GM12878 (cell line): Measurements from ENCODE around the gene TNNT2. TPM values are rescaled to one million over a fixed set of nuclear protein-coding genes. Genes with fewer than 3 reads are reported as not detected.
A peak's percentile ranks its signal among the peaks of the same experiment; 100 is the strongest.

Experiments
- ATAC-seq: fragments of 200-7000 bp; cut with Tn5 transposase; 3 replicates; pipeline ENCODE4 v1.9.1; 2020; ENCODE audit warnings: mild to moderate bottlenecking, moderate library complexity
- BruUV-seq: library from RNA; stranded (reverse); fragments of 400-500 nt; replicated peaks from 2 replicates; lab custom pipeline; 2021; lab: Mats Ljungman, UMichigan
- CTCF ChIA-PET: fragments of 300-600 bp; sonication (Branson Sonifier 250); formaldehyde crosslinking; extraction: SDS; loops from one replicate; lab custom pipeline; 2021; ENCODE audit warnings: inconsistent platforms; lab: Yijun Ruan, JAX
- POLR2A ChIA-PET: fragments of 350-600 bp; formaldehyde crosslinking; extraction: SDS; loops from one replicate; lab custom pipeline; 2021; ENCODE audit warnings: inconsistent platforms; lab: Charles Lee
- RAD21 ChIA-PET: fragments of 300-600 bp; sonication (Branson Sonifier 250); formaldehyde crosslinking; loops from one replicate; lab custom pipeline; 2023; ENCODE audit warnings: antibody characterized with exemption; ENCODE audit not compliant: unreplicated experiment; lab: Charles Lee
- SMC1A ChIA-PET: fragments of 300-600 bp; sonication (Branson Sonifier 250); formaldehyde crosslinking; loops from one replicate; lab custom pipeline; 2023; ENCODE audit not compliant: unreplicated experiment, uncharacterized antibody; lab: Charles Lee
- DNase-seq: peaks from one replicate; pipeline ENCODE4 v3.0.0-alpha.2; 2011; ENCODE audit warnings: low read depth, low spot score
- FAIRE-seq: peaks from 3 replicates; lab custom pipeline; 2011; peaks lifted over from hg19 to GRCh38; lab: Jason Lieb, UNC
- H2AFZ ChIP-seq: 2 replicates; pipeline ENCODE4 v1.6.0; 2011; ENCODE audit warnings: low read depth, low read length, control low read depth; ENCODE audit not compliant: control insufficient read depth
- H3K27ac ChIP-seq: 2 replicates; pipeline ENCODE4 v1.5.1; 2011; ENCODE audit warnings: control low read depth; ENCODE audit not compliant: control insufficient read depth, insufficient read depth
- H3K27me3 ChIP-seq, 2 experiments: replicated peaks in 1 of 2; 2 replicates each; pipeline versions ENCODE4 v1.6.0 to v1.6.1; 2011; ENCODE audit warnings: low read length in 1 of 2; ENCODE audit not compliant: control insufficient read depth in 2 of 2, insufficient read depth in 2 of 2
- H3K36me3 ChIP-seq, 2 experiments: 2 replicates each; pipeline ENCODE4 v1.5.1; 2011; ENCODE audit warnings: low read length in 1 of 2; ENCODE audit not compliant: control insufficient read depth in 2 of 2, insufficient read depth in 2 of 2
- H3K4me1 ChIP-seq: 2 replicates; pipeline ENCODE4 v1.6.1; 2011; ENCODE audit warnings: mild to moderate bottlenecking, low read length, moderate library complexity, mixed read lengths; ENCODE audit not compliant: control insufficient read depth, insufficient read depth
- H3K4me2 ChIP-seq: 2 replicates; pipeline ENCODE4 v1.6.0; 2011; ENCODE audit warnings: control low read depth; ENCODE audit not compliant: control insufficient read depth, insufficient read depth
- H3K4me3 ChIP-seq: fragments of 200-600 bp; sonication (generic); 2 replicates; pipeline ENCODE4 v1.5.1; 2016
- H3K79me2 ChIP-seq: 2 replicates; pipeline ENCODE4 v1.6.0; 2011; ENCODE audit warnings: low read length; ENCODE audit not compliant: control insufficient read depth, insufficient read depth
- H3K9ac ChIP-seq: 2 replicates; pipeline ENCODE4 v1.8.0; 2011; ENCODE audit warnings: low read length, control low read depth, mixed read lengths; ENCODE audit not compliant: control insufficient read depth, insufficient read depth
- H3K9me3 ChIP-seq: replicated peaks from 3 replicates; pipeline ENCODE4 v1.5.1; 2011; ENCODE audit warnings: mild to moderate bottlenecking, low read length; ENCODE audit not compliant: control insufficient read depth, insufficient read depth
- H4K20me1 ChIP-seq: 2 replicates; pipeline ENCODE4 v1.6.0; 2011; ENCODE audit not compliant: control insufficient read depth, insufficient read depth
- CTCF ChIP-seq, 3 experiments: IDR thresholded peaks in 2 of 3; conservative IDR thresholded peaks in 1 of 3; 2 replicates each; pipeline ENCODE4 v1.5.1; 2011; ENCODE audit warnings: low read depth in 3 of 3, low read length in 3 of 3, mild to moderate bottlenecking in 3 of 3, control low read depth in 2 of 3, moderate library complexity in 2 of 3, inconsistent platforms in 1 of 3, mixed read lengths in 1 of 3; ENCODE audit not compliant: control insufficient read depth in 2 of 3, insufficient read depth in 1 of 3; ENCODE audit errors: extremely low read depth in 1 of 3
- PKNOX1 ChIP-seq: fragments of 450-650 bp; IDR thresholded peaks from 2 replicates; pipeline ENCODE4 v1.6.1; 2016; ENCODE audit warnings: mild to moderate bottlenecking
- POLR2A ChIP-seq: IDR thresholded peaks from 2 replicates; pipeline ENCODE4 v1.6.1; 2011; ENCODE audit warnings: low read depth, mild to moderate bottlenecking, low read length
- WGBS: methylation state at CpG from one replicate; pipeline ENCODE4 v1.1.6; 2016; ENCODE audit warnings: low lambda C conversion rate; ENCODE audit not compliant: insufficient replicate concordance, insufficient coverage; ENCODE audit errors: missing lambda C conversion rate; 5-methylcytosine and 5-hydroxymethylcytosine counted together
- in situ Hi-C: fragments of 300-500 bp; cut with MboI; formaldehyde crosslinking; loops from 9 replicates; pipeline ENCODE4 v1.14.3; 2018; ENCODE audit warnings: mixed read lengths
- intact Hi-C: fragments of 100-400 bp; cut with micrococcal nuclease; formaldehyde crosslinking; loops from one replicate; pipeline ENCODE4 v1.14.2; 2022; ENCODE audit not compliant: unreplicated experiment
- polyA plus RNA-seq, 11 experiments: library from polyadenylated mRNA; depleted of rRNA in 4 of 11; unstranded in 6 of 11; stranded (reverse) in 5 of 11; fragments of >200 nt; fragmentation: Nextera tagmentation in 4 of 11; fragmentation: Illumina TruSeq in 1 of 11; extraction: Ambion mirVana in 4 of 11; extraction: Trizol in 1 of 11; gene quantifications; 1 replicate in 1 of 11; 2 replicates in 10 of 11; pipeline versions ENCODE4 v1.2.1 to v1.2.3, GENCODE V29; 2011 to 2016; ENCODE audit warnings: inconsistent platforms in 2 of 11, missing spikeins in 2 of 11, low read depth in 1 of 11
- total RNA-seq, 4 experiments: library from RNA; depleted of rRNA in 3 of 4; stranded (reverse); fragments of >200 nt in 3 of 4; fragmentation: Illumina TruSeq in 1 of 4; extraction: Trizol in 1 of 4; gene quantifications; 2 replicates each; pipeline versions ENCODE4 v1.2.1 to v1.2.3, GENCODE V29; 2013 to 2021

TNNT2 gene
- total and polyA plus RNA-seq, 10 of the 15 experiments (the other 5 are each of a cell fraction or from before 2014, with no cell fraction given), result 2.2 TPM; not detected in 9

- DNase-seq (no peak), ATAC-seq (peak; percentile 89), FAIRE-seq (no peak)
- no peak for TF ChIP-seq POLR2A
- 0 out of 2 replicates have a peak, but pooled peaks have one; percentile 25 for TF ChIP-seq PKNOX1
- TF ChIP-seq CTCF (IDR thresholded peaks at IDR 0.05 in 2 of 3, conservative IDR thresholded peaks at IDR 0.05 in 1 of 3; ENCODE audit: control insufficient read depth in 2 of 3, extremely low read depth in 1 of 3, insufficient read depth in 1 of 3, low read depth in 3 of 3, low read length in 3 of 3), result peak; percentile 42 to 74 (median 71)
- Histone ChIP-seq H3K36me3 (no peaks in the 10 kb centered on the region), H3K4me2 (no peak overlapping the region), H2AFZ (no peak overlapping the region), H3K27me3 (peaks cover 0 to 4% of the 10 kb centered on the region in 2 experiments; a peak in 3 of 4 replicates), H3K9me3 (no peaks in the 10 kb centered on the region), H3K9ac (no peak overlapping the region), H3K79me2 (no peaks in the 10 kb centered on the region), H3K4me1 (no peaks in the 10 kb centered on the region), H3K27ac (no peak overlapping the region), H4K20me1 (no peaks in the 10 kb centered on the region; the same call in 1 of the 2 replicates), H3K4me3 (no peak overlapping the region)
- intact Hi-C loops (no loop called here), in situ Hi-C loops (no loop called here)
- WGBS, result 25% methylated on average over 11 of the region's 11 CpGs
- ChIA-PET POLR2A (interaction anchor here (0.6 kb wide), 1 partner anchor 244 kb away, joined by 5 read pairs; no protein-coding TSS in a partner anchor), CTCF (interaction anchor here (0.6 to 2.2 kb wide), 10 partner anchors 7 to 134 kb away, joined by 3 to 8 read pairs (median 3); no protein-coding TSS in a partner anchor), RAD21 (interaction anchor here (1.6 kb wide), 1 partner anchor 33 kb away, joined by 3 read pairs; no protein-coding TSS in a partner anchor), SMC1A (no interaction called here)
- BruUV-seq, result no TSS peak
These were observed 761 bp downstream of the TNNT2 start for GRCh38 chr1:201376464-201377374.
